HCT116 (cell line): ENCODE data around the gene BET1L. TPM values are rescaled to one million over a fixed set of nuclear protein-coding genes. Genes with fewer than 3 reads are reported as not detected.

ENCODE experiments used
- ATAC-seq: fragments of 200-7000 bp; cut with Tn5 transposase; 2 replicates; pipeline ENCODE4 v1.9.1; 2020; ENCODE audit warnings: mild to moderate bottlenecking, moderate library complexity
- BruUV-seq: library from RNA; stranded (reverse); fragments of 400-500 nt; replicated peaks from 2 replicates; lab custom pipeline; 2021; lab: Mats Ljungman, UMichigan
- CTCF ChIA-PET: fragments of 300-600 bp; sonication (Branson Sonifier 250); formaldehyde crosslinking; loops from one replicate; lab custom pipeline; 2021; ENCODE audit warnings: antibody characterized with exemption; lab: Charles Lee
- POLR2A ChIA-PET: fragments of 300-600, 350-600 bp; sonication (Branson Sonifier 250); formaldehyde crosslinking; loops from one replicate; lab custom pipeline; 2021; ENCODE audit warnings: antibody characterized with exemption; lab: Charles Lee
- RAD21 ChIA-PET, 2 experiments: fragments of 300-600 bp; sonication (Branson Sonifier 250); formaldehyde crosslinking; loops; one replicate each; lab custom pipeline; 2023; ENCODE audit warnings: low total read pairs in 2 of 2; ENCODE audit not compliant: uncharacterized antibody in 2 of 2, unreplicated experiment in 2 of 2, low non-redundant PET in 1 of 2; lab: Charles Lee
- DNase-seq: peaks from one replicate; pipeline ENCODE4 v3.0.0-alpha.2; 2010; ENCODE audit warnings: low read depth, low spot score
- H2AFZ ChIP-seq: fragments of 200-600 bp; shearing (Covaris generic), sonication (generic); 2 replicates; pipeline ENCODE4 v1.6.1; 2017; ENCODE audit warnings: low read depth, mixed run types, mixed read lengths, antibody characterized with exemption, low read length; ENCODE audit not compliant: poor library complexity, severe bottlenecking
- H3K27ac ChIP-seq: 2 replicates; pipeline ENCODE4 v1.5.1; 2012; ENCODE audit warnings: low read depth, low read length
- H3K27me3 ChIP-seq: fragments of 200-600 bp; sonication (generic); 2 replicates; pipeline ENCODE4 v1.6.1; 2016; ENCODE audit warnings: mixed run types, low read length, mixed read lengths; ENCODE audit not compliant: insufficient read depth
- H3K36me3 ChIP-seq, 2 experiments: fragments of 200-500 bp in 1 of 2; fragments of 200-600 bp in 1 of 2; sonication (Bioruptor generic) in 1 of 2; sonication (generic) in 1 of 2; 2 replicates each; pipeline versions ENCODE4 v1.5.1 to v1.6.1; 2014 to 2016; ENCODE audit warnings: low read length in 2 of 2, inconsistent platforms in 1 of 2, mixed read lengths in 1 of 2, mixed run types in 1 of 2; ENCODE audit not compliant: insufficient read depth in 2 of 2, control insufficient read depth in 1 of 2
- H3K4me1 ChIP-seq, 2 experiments: fragments of 200-600 bp in 1 of 2; sonication (generic) in 1 of 2; 2 replicates each; pipeline versions ENCODE4 v1.5.1 to v1.6.1; 2012 to 2017; ENCODE audit warnings: low read length in 2 of 2, inconsistent platforms in 1 of 2, mild to moderate bottlenecking in 1 of 2, mixed read lengths in 1 of 2, mixed run types in 1 of 2, moderate library complexity in 1 of 2; ENCODE audit not compliant: insufficient read depth in 2 of 2, control insufficient read depth in 1 of 2
- H3K4me2 ChIP-seq: fragments of 200-600 bp; sonication (generic); 2 replicates; pipeline ENCODE4 v1.6.1; 2017; ENCODE audit warnings: mixed run types, low read length, mixed read lengths
- H3K4me3 ChIP-seq, 2 experiments: fragments of 200-600 bp in 1 of 2; sonication (generic) in 1 of 2; replicated peaks in 1 of 2; 2 replicates each; pipeline ENCODE4 v1.5.1; 2011 to 2016; ENCODE audit warnings: low read length in 2 of 2, control low read depth in 1 of 2, low read depth in 1 of 2, mild to moderate bottlenecking in 1 of 2, mixed read lengths in 1 of 2, mixed run types in 1 of 2
- H3K79me2 ChIP-seq: fragments of 200-600 bp; sonication (generic); 2 replicates; pipeline ENCODE4 v1.6.1; 2017; ENCODE audit warnings: mild to moderate bottlenecking, mixed run types, low read length, moderate library complexity, mixed read lengths; ENCODE audit not compliant: insufficient read depth
- H3K9ac ChIP-seq: fragments of 200-600 bp; sonication (generic); 2 replicates; pipeline ENCODE4 v1.6.1; 2016; ENCODE audit warnings: low read length, mixed read lengths
- H3K9me2 ChIP-seq: fragments of 200-600 bp; sonication (generic), shearing (Covaris generic); 2 replicates; pipeline ENCODE4 v1.6.1; 2017; ENCODE audit warnings: mixed run types, mild to moderate bottlenecking, moderate library complexity; ENCODE audit not compliant: insufficient read depth
- H3K9me3 ChIP-seq, 2 experiments: fragments of 200-500 bp in 1 of 2; fragments of 200-600 bp in 1 of 2; sonication (Bioruptor generic) in 1 of 2; sonication (generic) in 1 of 2; 2 replicates each; pipeline ENCODE4 v1.6.1; 2014 to 2017; ENCODE audit warnings: low read length in 2 of 2, mixed read lengths in 2 of 2, inconsistent platforms in 1 of 2, low read depth in 1 of 2, mild to moderate bottlenecking in 1 of 2, mixed run types in 1 of 2, moderate library complexity in 1 of 2; ENCODE audit not compliant: control insufficient read depth in 1 of 2, insufficient read depth in 1 of 2
- H4K20me1 ChIP-seq: fragments of 200-600 bp; sonication (generic), shearing (Covaris generic); 2 replicates; pipeline ENCODE4 v1.6.1; 2017; ENCODE audit warnings: mixed run types, mild to moderate bottlenecking, moderate library complexity; ENCODE audit not compliant: insufficient read depth
- CBX3 ChIP-seq: IDR thresholded peaks from 2 replicates; pipeline ENCODE4 v1.6.1; 2012; ENCODE audit warnings: low read depth
- CEBPB ChIP-seq: IDR thresholded peaks from 2 replicates; pipeline ENCODE4 v1.6.1; 2012; ENCODE audit warnings: low read depth
- EGR1 ChIP-seq: IDR thresholded peaks from 2 replicates; pipeline ENCODE4 v1.6.1; 2012; ENCODE audit warnings: low read depth
- ELF1 ChIP-seq: IDR thresholded peaks from 2 replicates; pipeline ENCODE4 v1.6.1; 2012; ENCODE audit warnings: low read depth, borderline replicate concordance
- EZH2 ChIP-seq: fragments of 200-600 bp; sonication (generic); IDR thresholded peaks from 2 replicates; pipeline ENCODE4 v1.6.1; 2017; ENCODE audit warnings: antibody characterized with exemption, mixed run types
- FOSL1 ChIP-seq: IDR thresholded peaks from 2 replicates; pipeline ENCODE4 v1.6.1; 2012; ENCODE audit warnings: low read depth
- POLR2AphosphoS5 ChIP-seq: IDR thresholded peaks from 2 replicates; pipeline ENCODE4 v1.6.1; 2011; ENCODE audit warnings: mild to moderate bottlenecking, low read depth, low read length, moderate library complexity
- RAD21 ChIP-seq: IDR thresholded peaks from 2 replicates; pipeline ENCODE4 v1.6.1; 2012; ENCODE audit warnings: low read depth, mild to moderate bottlenecking
- SIN3A ChIP-seq: IDR thresholded peaks from 2 replicates; pipeline ENCODE4 v1.6.1; 2012; ENCODE audit warnings: low read depth
- SP1 ChIP-seq: IDR thresholded peaks from 2 replicates; pipeline ENCODE4 v1.6.1; 2012; ENCODE audit warnings: low read depth
- SRF ChIP-seq: IDR thresholded peaks from 2 replicates; pipeline ENCODE4 v1.6.1; 2012; ENCODE audit warnings: low read depth
- YY1 ChIP-seq: IDR thresholded peaks from 2 replicates; pipeline ENCODE4 v1.6.1; 2011; ENCODE audit warnings: low read length, low read depth, moderate library complexity, mild to moderate bottlenecking; ENCODE audit not compliant: insufficient replicate concordance; ENCODE audit errors: extremely low read depth
- ZNF274 ChIP-seq: fragments of 200-500 bp; sonication (Bioruptor generic); IDR thresholded peaks from 2 replicates; pipeline ENCODE4 v1.6.1; 2014; ENCODE audit warnings: mild to moderate bottlenecking, low read depth, low read length, inconsistent platforms
- intact Hi-C: fragments of 100-400 bp; cut with micrococcal nuclease; formaldehyde crosslinking; loops from 2 replicates; pipeline ENCODE4 v1.10.0; 2022
- total RNA-seq: library from RNA; stranded (reverse); gene quantifications from one replicate; pipeline ENCODE4 v1.2.1, GENCODE V29; 2021; ENCODE audit not compliant: unreplicated experiment
- TF ChIP-seq, protein P1 (sequence below): IDR thresholded peaks from 2 replicates; pipeline ENCODE4 v1.6.1; 2011; ENCODE audit warnings: mild to moderate bottlenecking, low read length, moderate library complexity; ENCODE audit not compliant: insufficient replicate concordance; ENCODE audit errors: extremely low read depth

Gene BET1L
- total RNA-seq, 1 experiment from 2014 or later = 49.1 TPM

DNA sequence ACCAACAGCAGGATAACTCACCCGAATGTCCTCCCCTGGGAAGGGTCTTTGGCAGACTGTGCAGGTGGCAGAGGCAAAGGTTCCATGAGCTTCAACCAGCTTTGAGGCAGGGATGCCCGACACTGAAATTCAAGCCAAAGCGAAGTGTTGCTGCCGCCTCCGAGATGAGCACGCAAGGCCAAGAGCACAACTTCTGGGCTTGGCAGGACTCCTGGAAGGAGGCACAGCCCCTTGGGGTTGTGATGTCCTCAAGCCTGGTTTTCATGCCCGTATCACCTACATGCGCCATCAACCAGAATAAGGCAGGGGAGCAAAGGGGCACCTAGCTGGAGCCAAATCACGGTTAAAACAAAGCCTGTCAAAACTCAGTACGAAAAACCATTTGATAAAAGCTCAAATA lies 23.2 kb upstream of the BET1L start:
- Histone ChIP-seq H3K4me1 (peaks cover 0 to 4% of the 10 kb centered on the region in 2 experiments; a peak in 1 of 4 replicates), H3K36me3 (no peaks in the 10 kb centered on the region), H3K4me3 (no peak overlapping the region), H2AFZ (no peak overlapping the region), H3K9me3 (no peaks in the 10 kb centered on the region), H3K27ac (no peak overlapping the region), H3K9ac (no peak overlapping the region), H4K20me1 (no peaks in the 10 kb centered on the region), H3K4me2 (no peak overlapping the region), H3K27me3 (no peaks in the 10 kb centered on the region), H3K9me2 (no peaks in the 10 kb centered on the region), H3K79me2 (peaks cover 2% of the 10 kb centered on the region; the same call in 1 of the 2 replicates)
- no peak for TF ChIP-seq EGR1
- DNase-seq (no peak), ATAC-seq (no peak)
- RAD21 ChIA-PET = no interaction called here
- POLR2A ChIA-PET = interaction anchor here (1.0 kb wide), 1 partner anchor 18 kb away, joined by 3 read pairs; no protein-coding TSS in a partner anchor
- CTCF ChIA-PET = no interaction called here
- intact Hi-C loops = no loop called here
- BruUV-seq = no TSS peak

DNA sequence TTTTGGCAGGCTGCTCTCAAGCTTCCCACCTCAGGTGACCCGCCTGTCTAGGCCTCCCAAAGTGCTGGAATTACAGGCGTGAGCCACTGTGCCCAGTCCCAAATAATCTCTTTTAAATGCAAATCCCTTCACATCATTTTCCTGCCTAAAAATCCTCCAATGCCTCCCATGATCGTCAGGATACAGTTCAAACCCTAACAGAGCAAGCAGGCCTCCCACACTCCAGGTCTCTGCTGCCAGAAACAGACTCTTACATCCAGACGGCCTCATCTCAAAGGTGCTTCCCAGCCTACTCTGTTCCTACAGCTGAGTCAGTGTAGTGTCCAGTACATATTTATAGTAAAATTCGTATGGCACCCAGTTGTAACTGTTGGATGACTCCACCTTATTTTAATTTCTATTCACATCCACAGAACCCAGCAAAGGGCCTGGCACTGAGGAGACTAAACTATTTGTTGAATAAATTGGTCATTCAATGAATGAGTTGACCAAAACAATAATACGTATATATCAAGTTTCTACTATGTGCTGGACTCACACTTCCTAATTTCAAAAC lies 20.7 kb upstream of the BET1L start:
- no peak for TF ChIP-seq SP1
- no peak for TF ChIP-seq POLR2AphosphoS5
- TF ChIP-seq FOSL1 = no peak
- no peak for TF ChIP-seq RAD21
- TF ChIP-seq EGR1 = no peak
- TF ChIP-seq SIN3A = no peak
- TF ChIP-seq SRF = no peak
- TF ChIP-seq YY1 = no peak
- no peak for TF ChIP-seq CBX3
- TF ChIP-seq, protein P1, sequence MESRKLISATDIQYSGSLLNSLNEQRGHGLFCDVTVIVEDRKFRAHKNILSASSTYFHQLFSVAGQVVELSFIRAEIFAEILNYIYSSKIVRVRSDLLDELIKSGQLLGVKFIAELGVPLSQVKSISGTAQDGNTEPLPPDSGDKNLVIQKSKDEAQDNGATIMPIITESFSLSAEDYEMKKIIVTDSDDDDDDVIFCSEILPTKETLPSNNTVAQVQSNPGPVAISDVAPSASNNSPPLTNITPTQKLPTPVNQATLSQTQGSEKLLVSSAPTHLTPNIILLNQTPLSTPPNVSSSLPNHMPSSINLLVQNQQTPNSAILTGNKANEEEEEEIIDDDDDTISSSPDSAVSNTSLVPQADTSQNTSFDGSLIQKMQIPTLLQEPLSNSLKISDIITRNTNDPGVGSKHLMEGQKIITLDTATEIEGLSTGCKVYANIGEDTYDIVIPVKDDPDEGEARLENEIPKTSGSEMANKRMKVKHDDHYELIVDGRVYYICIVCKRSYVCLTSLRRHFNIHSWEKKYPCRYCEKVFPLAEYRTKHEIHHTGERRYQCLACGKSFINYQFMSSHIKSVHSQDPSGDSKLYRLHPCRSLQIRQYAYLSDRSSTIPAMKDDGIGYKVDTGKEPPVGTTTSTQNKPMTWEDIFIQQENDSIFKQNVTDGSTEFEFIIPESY = no peak
- TF ChIP-seq EZH2 = no peak
- TF ChIP-seq ZNF274 = no peak
- TF ChIP-seq ELF1 = no peak
- TF ChIP-seq CEBPB = no peak
- Histone ChIP-seq H3K79me2 (no peaks in the 10 kb centered on the region), H3K9me3 (no peaks in the 10 kb centered on the region), H2AFZ (no peak overlapping the region), H3K9me2 (no peaks in the 10 kb centered on the region), H3K27ac (no peak overlapping the region), H3K27me3 (no peaks in the 10 kb centered on the region), H4K20me1 (no peaks in the 10 kb centered on the region), H3K4me2 (no peak overlapping the region), H3K36me3 (no peaks in the 10 kb centered on the region), H3K9ac (no peak overlapping the region), H3K4me3 (no peak overlapping the region), H3K4me1 (no peaks in the 10 kb centered on the region)
- no TSS peak for BruUV-seq
- CTCF ChIA-PET = no interaction called here
- POLR2A ChIA-PET = no interaction called here
- DNase-seq = no peak
- RAD21 ChIA-PET = no interaction called here
- no peak for ATAC-seq
- intact Hi-C loops = no loop called here
